ENCODE measurements around the gene THAP7.
"Not testable (repeated sequence)": the region's sequence is repeated elsewhere in the genome, so short reads cannot be mapped to it uniquely, and the experiment has no call there.

Gene THAP7

GRCh38 chr22:20974336-20974955 lies 27.5 kb downstream of the THAP7 start:
- Histone ChIP-seq H3K4me3 (ENCODE audit: low read depth, low read length, poor library complexity, severe bottlenecking) (no peak overlapping the region), H3K4me1 (ENCODE audit: insufficient read depth, low read length, severe bottlenecking) (no peaks in the 10 kb centered on the region), H3K9me3 (ENCODE audit: low read length) (peaks cover 9% of the 10 kb centered on the region), H3F3A (ENCODE audit: insufficient read depth, low read length) (no peaks in the 10 kb centered on the region), H3K4me2 (ENCODE audit: low read length) (no peak overlapping the region), H3K36me3 (ENCODE audit: insufficient read depth, low read length) (no peaks in the 10 kb centered on the region), H3K27me3 (ENCODE audit: insufficient read depth, low read length) (peaks cover 4% of the 10 kb centered on the region), H2AFZ (ENCODE audit: low read length) (no peak overlapping the region), H3K9ac (ENCODE audit: low read length) (no peak overlapping the region), H3K79me2 (ENCODE audit: insufficient read depth, low read length) (no peaks in the 10 kb centered on the region), H4K20me1 (ENCODE audit: insufficient read depth, low read length) (no peaks in the 10 kb centered on the region), H3K9me2 (ENCODE audit: low read depth, low read length) (no peaks in the 10 kb centered on the region), H3K27ac (ENCODE audit: low read depth, low read length, poor library complexity, severe bottlenecking) (no peak overlapping the region)
- TF ChIP-seq EZH2 (IDR thresholded peaks at IDR 0.05; ENCODE audit: borderline replicate concordance, low read length) (no peak), CTCF (IDR thresholded peaks at IDR 0.05; ENCODE audit: low read length) (no peak)

- Histone ChIP-seq H3K9me3 (ENCODE audit: low read length) (peaks cover 5% of the 10 kb centered on the region), H3F3A (ENCODE audit: insufficient read depth, low read length) (no peaks in the 10 kb centered on the region), H3K9me2 (ENCODE audit: low read depth, low read length) (no peaks in the 10 kb centered on the region), H3K27me3 (ENCODE audit: insufficient read depth, low read length) (peaks cover 8% of the 10 kb centered on the region), H3K4me2 (ENCODE audit: low read length) (no peak overlapping the region), H3K9ac (ENCODE audit: low read length) (no peak overlapping the region), H3K36me3 (ENCODE audit: insufficient read depth, low read length) (no peaks in the 10 kb centered on the region), H4K20me1 (ENCODE audit: insufficient read depth, low read length) (no peaks in the 10 kb centered on the region), H3K4me3 (ENCODE audit: low read depth, low read length, poor library complexity, severe bottlenecking) (no peak overlapping the region), H2AFZ (ENCODE audit: low read length) (no peak overlapping the region), H3K4me1 (ENCODE audit: insufficient read depth, low read length, severe bottlenecking) (no peaks in the 10 kb centered on the region), H3K79me2 (ENCODE audit: insufficient read depth, low read length) (no peaks in the 10 kb centered on the region), H3K27ac (ENCODE audit: low read depth, low read length, poor library complexity, severe bottlenecking) (no peak overlapping the region)
- TF ChIP-seq EZH2 (IDR thresholded peaks at IDR 0.05; ENCODE audit: borderline replicate concordance, low read length), result no peak
- TF ChIP-seq CTCF (IDR thresholded peaks at IDR 0.05; ENCODE audit: low read length), result no peak
These were observed 28.2 kb downstream of the THAP7 start for GRCh38 chr22:20973634-20974286.

GRCh38 chr22:20972933-20973577 lies 28.9 kb downstream of the THAP7 start:
- no peaks in the 10 kb centered on the region for H3K79me2 ChIP-seq (ENCODE audit: insufficient read depth, low read length)
- TF ChIP-seq EZH2 (IDR thresholded peaks at IDR 0.05; ENCODE audit: borderline replicate concordance, low read length), result no peak
- TF ChIP-seq CTCF (IDR thresholded peaks at IDR 0.05; ENCODE audit: low read length), result no peak

GRCh38 chr22:20972014-20972694 lies 29.8 kb downstream of the THAP7 start:
- H3K4me2 ChIP-seq (ENCODE audit: low read length); H3K27ac ChIP-seq (ENCODE audit: low read depth, low read length, poor library complexity, severe bottlenecking); H3K9ac ChIP-seq (ENCODE audit: low read length); H3K36me3 ChIP-seq (ENCODE audit: insufficient read depth, low read length); H3K79me2 ChIP-seq (ENCODE audit: insufficient read depth, low read length); H3K9me2 ChIP-seq (ENCODE audit: low read depth, low read length); H3F3A ChIP-seq (ENCODE audit: insufficient read depth, low read length); H3K4me3 ChIP-seq (ENCODE audit: low read depth, low read length, poor library complexity, severe bottlenecking); H3K4me1 ChIP-seq (ENCODE audit: insufficient read depth, low read length, severe bottlenecking); H3K9me3 ChIP-seq (ENCODE audit: low read length); H2AFZ ChIP-seq (ENCODE audit: low read length); H4K20me1 ChIP-seq (ENCODE audit: insufficient read depth, low read length): not testable (repeated sequence)
- H3K27me3 ChIP-seq (ENCODE audit: insufficient read depth, low read length), result peaks cover 14% of the 10 kb centered on the region

More at GRCh38 chr22:20972933-20973577, 28.9 kb downstream of the THAP7 start:
- Histone ChIP-seq H3K4me2 (ENCODE audit: low read length) (no peak overlapping the region), H2AFZ (ENCODE audit: low read length) (no peak overlapping the region), H3F3A (ENCODE audit: insufficient read depth, low read length) (no peaks in the 10 kb centered on the region), H4K20me1 (ENCODE audit: insufficient read depth, low read length) (no peaks in the 10 kb centered on the region), H3K27me3 (ENCODE audit: insufficient read depth, low read length) (peaks cover 8% of the 10 kb centered on the region), H3K9me2 (ENCODE audit: low read depth, low read length) (no peaks in the 10 kb centered on the region), H3K9me3 (ENCODE audit: low read length) (no peaks in the 10 kb centered on the region), H3K27ac (ENCODE audit: low read depth, low read length, poor library complexity, severe bottlenecking) (no peak overlapping the region), H3K4me1 (ENCODE audit: insufficient read depth, low read length, severe bottlenecking) (no peaks in the 10 kb centered on the region), H3K36me3 (ENCODE audit: insufficient read depth, low read length) (no peaks in the 10 kb centered on the region), H3K9ac (ENCODE audit: low read length) (no peak overlapping the region), H3K4me3 (ENCODE audit: low read depth, low read length, poor library complexity, severe bottlenecking) (no peak overlapping the region)
